HCT116 (cell line): Measurements from ENCODE around the gene KCNIP4. TPM values are rescaled to one million over a fixed set of nuclear protein-coding genes. Genes with fewer than 3 reads are reported as not detected.

ENCODE experiments used
- ATAC-seq: fragments of 200-7000 bp; cut with Tn5 transposase; 2 replicates; pipeline ENCODE4 v1.9.1; 2020; ENCODE audit warnings: mild to moderate bottlenecking, moderate library complexity
- BruUV-seq: library from RNA; stranded (reverse); fragments of 400-500 nt; replicated peaks from 2 replicates; lab custom pipeline; 2021; lab: Mats Ljungman, UMichigan
- CTCF ChIA-PET: fragments of 300-600 bp; sonication (Branson Sonifier 250); formaldehyde crosslinking; loops from one replicate; lab custom pipeline; 2021; ENCODE audit warnings: antibody characterized with exemption; lab: Charles Lee
- POLR2A ChIA-PET: fragments of 300-600, 350-600 bp; sonication (Branson Sonifier 250); formaldehyde crosslinking; loops from one replicate; lab custom pipeline; 2021; ENCODE audit warnings: antibody characterized with exemption; lab: Charles Lee
- RAD21 ChIA-PET, 2 experiments: fragments of 300-600 bp; sonication (Branson Sonifier 250); formaldehyde crosslinking; loops; one replicate each; lab custom pipeline; 2023; ENCODE audit warnings: low total read pairs in 2 of 2; ENCODE audit not compliant: uncharacterized antibody in 2 of 2, unreplicated experiment in 2 of 2, low non-redundant PET in 1 of 2; lab: Charles Lee
- DNase-seq: peaks from one replicate; pipeline ENCODE4 v3.0.0-alpha.2; 2010; ENCODE audit warnings: low read depth, low spot score
- H2AFZ ChIP-seq: fragments of 200-600 bp; shearing (Covaris generic), sonication (generic); 2 replicates; pipeline ENCODE4 v1.6.1; 2017; ENCODE audit warnings: low read depth, mixed run types, mixed read lengths, antibody characterized with exemption, low read length; ENCODE audit not compliant: poor library complexity, severe bottlenecking
- H3K27ac ChIP-seq: 2 replicates; pipeline ENCODE4 v1.5.1; 2012; ENCODE audit warnings: low read depth, low read length
- H3K27me3 ChIP-seq: fragments of 200-600 bp; sonication (generic); 2 replicates; pipeline ENCODE4 v1.6.1; 2016; ENCODE audit warnings: mixed run types, low read length, mixed read lengths; ENCODE audit not compliant: insufficient read depth
- H3K36me3 ChIP-seq, 2 experiments: fragments of 200-500 bp in 1 of 2; fragments of 200-600 bp in 1 of 2; sonication (Bioruptor generic) in 1 of 2; sonication (generic) in 1 of 2; 2 replicates each; pipeline versions ENCODE4 v1.5.1 to v1.6.1; 2014 to 2016; ENCODE audit warnings: low read length in 2 of 2, inconsistent platforms in 1 of 2, mixed read lengths in 1 of 2, mixed run types in 1 of 2; ENCODE audit not compliant: insufficient read depth in 2 of 2, control insufficient read depth in 1 of 2
- H3K4me1 ChIP-seq, 2 experiments: fragments of 200-600 bp in 1 of 2; sonication (generic) in 1 of 2; 2 replicates each; pipeline versions ENCODE4 v1.5.1 to v1.6.1; 2012 to 2017; ENCODE audit warnings: low read length in 2 of 2, inconsistent platforms in 1 of 2, mild to moderate bottlenecking in 1 of 2, mixed read lengths in 1 of 2, mixed run types in 1 of 2, moderate library complexity in 1 of 2; ENCODE audit not compliant: insufficient read depth in 2 of 2, control insufficient read depth in 1 of 2
- H3K4me2 ChIP-seq: fragments of 200-600 bp; sonication (generic); 2 replicates; pipeline ENCODE4 v1.6.1; 2017; ENCODE audit warnings: mixed run types, low read length, mixed read lengths
- H3K4me3 ChIP-seq, 2 experiments: fragments of 200-600 bp in 1 of 2; sonication (generic) in 1 of 2; replicated peaks in 1 of 2; 2 replicates each; pipeline ENCODE4 v1.5.1; 2011 to 2016; ENCODE audit warnings: low read length in 2 of 2, control low read depth in 1 of 2, low read depth in 1 of 2, mild to moderate bottlenecking in 1 of 2, mixed read lengths in 1 of 2, mixed run types in 1 of 2
- H3K79me2 ChIP-seq: fragments of 200-600 bp; sonication (generic); 2 replicates; pipeline ENCODE4 v1.6.1; 2017; ENCODE audit warnings: mild to moderate bottlenecking, mixed run types, low read length, moderate library complexity, mixed read lengths; ENCODE audit not compliant: insufficient read depth
- H3K9ac ChIP-seq: fragments of 200-600 bp; sonication (generic); 2 replicates; pipeline ENCODE4 v1.6.1; 2016; ENCODE audit warnings: low read length, mixed read lengths
- H3K9me2 ChIP-seq: fragments of 200-600 bp; sonication (generic), shearing (Covaris generic); 2 replicates; pipeline ENCODE4 v1.6.1; 2017; ENCODE audit warnings: mixed run types, mild to moderate bottlenecking, moderate library complexity; ENCODE audit not compliant: insufficient read depth
- H3K9me3 ChIP-seq, 2 experiments: fragments of 200-500 bp in 1 of 2; fragments of 200-600 bp in 1 of 2; sonication (Bioruptor generic) in 1 of 2; sonication (generic) in 1 of 2; 2 replicates each; pipeline ENCODE4 v1.6.1; 2014 to 2017; ENCODE audit warnings: low read length in 2 of 2, mixed read lengths in 2 of 2, inconsistent platforms in 1 of 2, low read depth in 1 of 2, mild to moderate bottlenecking in 1 of 2, mixed run types in 1 of 2, moderate library complexity in 1 of 2; ENCODE audit not compliant: control insufficient read depth in 1 of 2, insufficient read depth in 1 of 2
- H4K20me1 ChIP-seq: fragments of 200-600 bp; sonication (generic), shearing (Covaris generic); 2 replicates; pipeline ENCODE4 v1.6.1; 2017; ENCODE audit warnings: mixed run types, mild to moderate bottlenecking, moderate library complexity; ENCODE audit not compliant: insufficient read depth
- CBX3 ChIP-seq: IDR thresholded peaks from 2 replicates; pipeline ENCODE4 v1.6.1; 2012; ENCODE audit warnings: low read depth
- CEBPB ChIP-seq: IDR thresholded peaks from 2 replicates; pipeline ENCODE4 v1.6.1; 2012; ENCODE audit warnings: low read depth
- EZH2 ChIP-seq: fragments of 200-600 bp; sonication (generic); IDR thresholded peaks from 2 replicates; pipeline ENCODE4 v1.6.1; 2017; ENCODE audit warnings: antibody characterized with exemption, mixed run types
- JUND ChIP-seq: IDR thresholded peaks from 2 replicates; pipeline ENCODE4 v1.6.1; 2012
- POLR2A ChIP-seq: IDR thresholded peaks from 2 replicates; pipeline ENCODE4 v1.7.0; 2011; ENCODE audit warnings: borderline replicate concordance; ENCODE audit not compliant: insufficient read depth, insufficient read length; ENCODE audit errors: extremely low read depth
- POLR2AphosphoS5 ChIP-seq: IDR thresholded peaks from 2 replicates; pipeline ENCODE4 v1.6.1; 2011; ENCODE audit warnings: mild to moderate bottlenecking, low read depth, low read length, moderate library complexity
- REST ChIP-seq: IDR thresholded peaks from 2 replicates; pipeline ENCODE4 v1.6.1; 2012; ENCODE audit warnings: low read depth
- SIN3A ChIP-seq: IDR thresholded peaks from 2 replicates; pipeline ENCODE4 v1.6.1; 2012; ENCODE audit warnings: low read depth
- TCF7L2 ChIP-seq: IDR thresholded peaks from 2 replicates; pipeline ENCODE4 v1.7.0; 2011; ENCODE audit warnings: borderline replicate concordance, inconsistent platforms; ENCODE audit not compliant: insufficient read depth, insufficient read length; ENCODE audit errors: extremely low read depth
- YY1 ChIP-seq: IDR thresholded peaks from 2 replicates; pipeline ENCODE4 v1.6.1; 2011; ENCODE audit warnings: low read length, low read depth, moderate library complexity, mild to moderate bottlenecking; ENCODE audit not compliant: insufficient replicate concordance; ENCODE audit errors: extremely low read depth
- intact Hi-C: fragments of 100-400 bp; cut with micrococcal nuclease; formaldehyde crosslinking; loops from 2 replicates; pipeline ENCODE4 v1.10.0; 2022
- total RNA-seq: library from RNA; stranded (reverse); gene quantifications from one replicate; pipeline ENCODE4 v1.2.1, GENCODE V29; 2021; ENCODE audit not compliant: unreplicated experiment

KCNIP4 gene
- total RNA-seq, 1 experiment from 2014 or later, result not detected

GRCh38 chr4:21678711-21679110 lies 269.9 kb downstream of the KCNIP4 start:
- no peak overlapping the region for H3K27ac ChIP-seq
- no peaks in the 10 kb centered on the region for H3K9me2 ChIP-seq
- H3K9me3 ChIP-seq, result peaks cover 0 to 4% of the 10 kb centered on the region in 2 experiments; a peak in 2 of 4 replicates
- no peaks in the 10 kb centered on the region for H3K4me1 ChIP-seq
- H2AFZ ChIP-seq, result no peak overlapping the region
- H4K20me1 ChIP-seq, result no peaks in the 10 kb centered on the region
- intact Hi-C loops, result no loop called here
- H3K9ac ChIP-seq, result no peak overlapping the region
- CTCF ChIA-PET, result no interaction called here
- no peak overlapping the region for H3K4me2 ChIP-seq
- no peaks in the 10 kb centered on the region for H3K36me3 ChIP-seq
- no TSS peak for BruUV-seq
- no peak for TF ChIP-seq SIN3A
- TF ChIP-seq JUND, result no peak
- TF ChIP-seq YY1, result no peak
- TF ChIP-seq EZH2, result no peak
- no peak for TF ChIP-seq POLR2A
- TF ChIP-seq POLR2AphosphoS5, result no peak
- no peak for TF ChIP-seq TCF7L2
- no peak for TF ChIP-seq CEBPB
- no peak for TF ChIP-seq CBX3
- TF ChIP-seq REST, result no peak
- H3K79me2 ChIP-seq, result no peaks in the 10 kb centered on the region
- POLR2A ChIA-PET, result no interaction called here
- H3K4me3 ChIP-seq, result no peak overlapping the region
- no peaks in the 10 kb centered on the region for H3K27me3 ChIP-seq
- no peak for DNase-seq
- ATAC-seq, result no peak
- RAD21 ChIA-PET, result no interaction called here
